Memory B cell (primary cell): ENCODE data around the gene LRCH2.
"Not testable (repeated sequence)": the region's sequence is repeated elsewhere in the genome, so short reads cannot be mapped to it uniquely, and the experiment has no call there.

Experiments
- ATAC-seq: fragments of 150-1000 bp; cut with Tn5 transposase; 2 replicates; pipeline ENCODE4 v1.10.0; 2021; ENCODE audit warnings: low read depth, mild to moderate bottlenecking, moderate library complexity
- DNase-seq, 2 donors: peaks; one replicate each; pipeline ENCODE4 v3.0.0; 2022; ENCODE audit warnings: low spot score in 2 of 2
- H3K27ac Mint-ChIP-seq: one replicate; pipeline ENCODE4 v1.8.0; 2022; ENCODE audit warnings: mild to moderate bottlenecking, moderate library complexity, mixed read lengths
- H3K27me3 Mint-ChIP-seq: one replicate; pipeline ENCODE4 v1.8.0; 2022; ENCODE audit warnings: mixed read lengths
- H3K36me3 Mint-ChIP-seq: one replicate; pipeline ENCODE4 v1.8.0; 2022; ENCODE audit warnings: mild to moderate bottlenecking, mixed read lengths
- H3K4me1 Mint-ChIP-seq: one replicate; pipeline ENCODE4 v1.8.0; 2022; ENCODE audit warnings: mixed read lengths
- H3K4me3 Mint-ChIP-seq: one replicate; pipeline ENCODE4 v1.8.0; 2022; ENCODE audit warnings: mild to moderate bottlenecking, moderate library complexity, mixed read lengths
- H3K9me3 Mint-ChIP-seq: one replicate; pipeline ENCODE4 v1.8.0; 2022; ENCODE audit warnings: mixed read lengths

LRCH2 gene

GRCh38 chrX:115232933-115233496 lies 881 bp downstream of the LRCH2 start:
- Mint-ChIP-seq H3K9me3 (no peaks in the 10 kb centered on the region), H3K27ac (no peak overlapping the region), H3K4me1 (no peaks in the 10 kb centered on the region), H3K36me3 (no peaks in the 10 kb centered on the region), H3K27me3 (peaks cover 2% of the 10 kb centered on the region), H3K4me3 (no peak overlapping the region)
- ATAC-seq (no peak), DNase-seq (no peak)

GRCh38 chrX:115229337-115230003 lies 4.4 kb downstream of the LRCH2 start:
- Mint-ChIP-seq H3K4me1 (no peaks in the 10 kb centered on the region), H3K27me3 (peaks cover 2% of the 10 kb centered on the region), H3K9me3 (no peaks in the 10 kb centered on the region), H3K27ac (no peak overlapping the region), H3K36me3 (no peaks in the 10 kb centered on the region), H3K4me3 (no peak overlapping the region)
- no peak for DNase-seq
- no peak for ATAC-seq

GRCh38 chrX:115226929-115227328 lies 7.0 kb downstream of the LRCH2 start:
- Mint-ChIP-seq H3K4me3 (no peak overlapping the region), H3K27me3 (no peaks in the 10 kb centered on the region), H3K4me1 (no peaks in the 10 kb centered on the region), H3K27ac (no peak overlapping the region), H3K36me3 (no peaks in the 10 kb centered on the region), H3K9me3 (no peaks in the 10 kb centered on the region)
- ATAC-seq (no peak), DNase-seq (no peak)

GRCh38 chrX:115217346-115217745 lies 16.6 kb downstream of the LRCH2 start:
- ATAC-seq, H3K4me3 Mint-ChIP-seq, H3K36me3 Mint-ChIP-seq, H3K27ac Mint-ChIP-seq, DNase-seq, H3K27me3 Mint-ChIP-seq, H3K4me1 Mint-ChIP-seq, H3K9me3 Mint-ChIP-seq: not testable (repeated sequence)

GRCh38 chrX:115214605-115215004 lies 19.3 kb downstream of the LRCH2 start:
- Mint-ChIP-seq H3K4me3 (no peak overlapping the region), H3K4me1 (no peaks in the 10 kb centered on the region), H3K36me3 (no peaks in the 10 kb centered on the region), H3K27me3 (no peaks in the 10 kb centered on the region), H3K9me3 (no peaks in the 10 kb centered on the region), H3K27ac (no peak overlapping the region)
- no peak for DNase-seq
- ATAC-seq, result no peak

- Mint-ChIP-seq H3K9me3 (no peaks in the 10 kb centered on the region), H3K27ac (no peak overlapping the region), H3K36me3 (no peaks in the 10 kb centered on the region), H3K4me1 (no peaks in the 10 kb centered on the region), H3K27me3 (no peaks in the 10 kb centered on the region), H3K4me3 (no peak overlapping the region)
- DNase-seq, result no peak
- ATAC-seq, result no peak
Observed at GRCh38 chrX:115214151-115214550, 19.7 kb downstream of the LRCH2 start.

- H3K36me3 Mint-ChIP-seq, H3K4me3 Mint-ChIP-seq, H3K4me1 Mint-ChIP-seq, DNase-seq, H3K27me3 Mint-ChIP-seq, ATAC-seq, H3K27ac Mint-ChIP-seq, H3K9me3 Mint-ChIP-seq: not testable (repeated sequence)
Observed at GRCh38 chrX:115209547-115209946, 24.3 kb downstream of the LRCH2 start.

GRCh38 chrX:115204040-115204439 lies 29.9 kb downstream of the LRCH2 start:
- Mint-ChIP-seq H3K36me3 (no peaks in the 10 kb centered on the region), H3K4me1 (no peaks in the 10 kb centered on the region), H3K27ac (no peak overlapping the region), H3K9me3 (peaks cover 15% of the 10 kb centered on the region), H3K4me3 (no peak overlapping the region), H3K27me3 (no peaks in the 10 kb centered on the region)
- no peak for DNase-seq
- no peak for ATAC-seq

GRCh38 chrX:115192244-115192700 lies 41.6 kb downstream of the LRCH2 start:
- H3K4me3 Mint-ChIP-seq, result no peak overlapping the region
- ATAC-seq, result no peak
- H3K36me3 Mint-ChIP-seq, result no peaks in the 10 kb centered on the region
- no peak overlapping the region for H3K27ac Mint-ChIP-seq
- DNase-seq, result no peak
- H3K27me3 Mint-ChIP-seq, result no peaks in the 10 kb centered on the region
- no peaks in the 10 kb centered on the region for H3K4me1 Mint-ChIP-seq
- H3K9me3 Mint-ChIP-seq, result peaks cover 4% of the 10 kb centered on the region

GRCh38 chrX:115191490-115192243 lies 42.2 kb downstream of the LRCH2 start:
- DNase-seq (no peak), ATAC-seq (no peak)
- Mint-ChIP-seq H3K4me1 (no peaks in the 10 kb centered on the region), H3K27ac (no peak overlapping the region), H3K36me3 (no peaks in the 10 kb centered on the region), H3K27me3 (no peaks in the 10 kb centered on the region), H3K4me3 (no peak overlapping the region), H3K9me3 (peaks cover 4% of the 10 kb centered on the region)

- Mint-ChIP-seq H3K27me3 (no peaks in the 10 kb centered on the region), H3K9me3 (peaks cover 4% of the 10 kb centered on the region), H3K27ac (no peak overlapping the region), H3K4me3 (no peak overlapping the region), H3K4me1 (no peaks in the 10 kb centered on the region), H3K36me3 (no peaks in the 10 kb centered on the region)
- DNase-seq (no peak), ATAC-seq (no peak)
Observed at GRCh38 chrX:115190636-115191489, 43.0 kb downstream of the LRCH2 start.

GRCh38 chrX:115189646-115190635 lies 44.0 kb downstream of the LRCH2 start:
- Mint-ChIP-seq H3K27me3 (no peaks in the 10 kb centered on the region), H3K4me1 (no peaks in the 10 kb centered on the region), H3K27ac (no peak overlapping the region), H3K9me3 (peaks cover 4% of the 10 kb centered on the region), H3K4me3 (no peak overlapping the region), H3K36me3 (no peaks in the 10 kb centered on the region)
- DNase-seq (no peak), ATAC-seq (no peak)

- DNase-seq (no peak), ATAC-seq (no peak)
- no peaks in the 10 kb centered on the region for H3K27me3 Mint-ChIP-seq
- no peaks in the 10 kb centered on the region for H3K36me3 Mint-ChIP-seq
- no peak within 1 kb of the TSS for H3K4me3 Mint-ChIP-seq
- no peaks in the 10 kb centered on the region for H3K4me1 Mint-ChIP-seq
- H3K9me3 Mint-ChIP-seq, result peaks cover 4% of the 10 kb centered on the region
- no peak within 1 kb of the TSS for H3K27ac Mint-ChIP-seq
Observed at GRCh38 chrX:115189110-115189509, 44.8 kb downstream of the LRCH2 start, which contains the start of gene RBMXL3. RBMXL3 (plus strand) TSS chrX:115189410; CDS start chrX:115189442, 32 bp downstream.
